Astrocyte (in vitro differentiated cells and primary cell): ENCODE results near the gene SIAE.

Experiments used
- CTCF ChIP-seq: IDR thresholded peaks from 2 replicates; pipeline ENCODE4 v1.5.1; 2011; ENCODE audit warnings: low read depth, mild to moderate bottlenecking, inconsistent platforms, low read length, moderate library complexity; ENCODE audit not compliant: insufficient read depth
- EZH2 ChIP-seq: IDR thresholded peaks from 2 replicates; pipeline ENCODE4 v1.6.1; 2012; ENCODE audit warnings: mild to moderate bottlenecking, low read length, inconsistent platforms; ENCODE audit not compliant: insufficient read depth

DNA sequence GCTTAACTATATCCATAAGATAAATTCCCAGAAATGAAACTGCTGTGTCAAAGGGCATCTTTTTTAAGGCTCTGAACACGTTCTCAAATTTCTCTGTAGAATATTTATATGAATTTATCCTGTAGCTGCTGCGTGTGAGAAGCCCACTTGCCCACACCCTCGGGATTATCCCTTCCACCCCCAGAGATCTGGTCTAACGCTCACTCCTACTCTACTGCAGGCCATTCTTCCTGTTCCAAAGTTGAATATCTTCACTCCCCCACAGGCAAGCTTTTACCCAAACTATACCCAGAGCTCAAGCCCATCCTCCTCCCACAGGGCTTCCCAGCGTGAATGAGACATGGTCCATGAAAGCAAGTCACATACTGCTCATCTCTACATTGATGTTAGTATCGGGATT lies 24.9 kb downstream of the SIAE start:
- no peak for TF ChIP-seq CTCF
- no peak for TF ChIP-seq EZH2
